Aorta (tissue), 5 donors: ENCODE measurements around the gene ASIC4. TPM values are rescaled to one million over a fixed set of nuclear protein-coding genes. Genes with fewer than 3 reads are reported as not detected.

ENCODE experiments used
- ATAC-seq: fragments of 200-7000 bp; cut with Tn5 transposase; one replicate; pipeline ENCODE4 v1.9.1; 2022; ENCODE audit warnings: moderate library complexity; ENCODE audit not compliant: low FRiP score
- DNase-seq, 2 donors: peaks; one replicate each; pipeline ENCODE4 v3.0.0-alpha.2; 2020
- H3K27ac ChIP-seq, 2 donors: one replicate each; pipeline ENCODE4 v1.5.1; 2013; ENCODE audit warnings: low read length in 2 of 2, mild to moderate bottlenecking in 2 of 2, moderate library complexity in 2 of 2, control low read depth in 1 of 2, inconsistent platforms in 1 of 2, low read depth in 1 of 2
- H3K27me3 ChIP-seq, 2 donors: one replicate each; pipeline ENCODE4 v1.6.1; 2013; ENCODE audit warnings: control low read depth in 1 of 2, low read length in 1 of 2, mild to moderate bottlenecking in 1 of 2, moderate library complexity in 1 of 2; ENCODE audit not compliant: insufficient read depth in 2 of 2, control insufficient read depth in 1 of 2
- H3K36me3 ChIP-seq, 2 donors: one replicate each; pipeline ENCODE4 v1.6.1; 2013; ENCODE audit warnings: control low read depth in 1 of 2, low read length in 1 of 2, mild to moderate bottlenecking in 1 of 2; ENCODE audit not compliant: insufficient read depth in 2 of 2, control insufficient read depth in 1 of 2
- H3K4me1 ChIP-seq, 2 donors: one replicate each; pipeline ENCODE4 v1.6.1; 2013; ENCODE audit warnings: low read length in 2 of 2, control low read depth in 1 of 2, mild to moderate bottlenecking in 1 of 2, moderate library complexity in 1 of 2; ENCODE audit not compliant: insufficient read depth in 2 of 2, control insufficient read depth in 1 of 2
- H3K4me3 ChIP-seq, 2 donors: one replicate each; pipeline ENCODE4 v1.5.1; 2013; ENCODE audit warnings: low read length in 2 of 2, control low read depth in 1 of 2, mild to moderate bottlenecking in 1 of 2
- H3K9me3 ChIP-seq: one replicate; pipeline ENCODE4 v1.6.1; 2013; ENCODE audit warnings: mild to moderate bottlenecking, low read length; ENCODE audit not compliant: control insufficient read depth
- WGBS, 2 donors: extraction: QIAGEN DNeasy Blood & Tissue Kit; methylation state at CpG; one replicate each; pipeline ENCODE4 v1.1.7; 2013; 5-methylcytosine and 5-hydroxymethylcytosine counted together
- intact Hi-C, 2 donors: fragments of 100-400 bp; cut with DNase I; formaldehyde crosslinking; loops; one replicate each; pipeline versions ENCODE4 v1.14.2 to v1.15.0; 2022
- microRNA-seq, 2 donors: library from miRNA; unstranded; fragments of <30 nt; microRNA quantifications; one replicate each; pipeline ENCODE4 v1.2.0, GENCODE V29; 2020
- polyA plus RNA-seq, 2 donors: library from polyadenylated mRNA; stranded (reverse); fragments of 200-250 nt; gene quantifications; one replicate each; pipeline ENCODE4 v1.2.3, GENCODE V29; 2013
- total RNA-seq, 2 donors: library from RNA; stranded (reverse); fragmentation: NEBNext Ultra II Directional; extraction: Animal tissue kit (Norgen Biotek cat#: 25700); gene quantifications; one replicate each; pipeline ENCODE4 v1.2.1, GENCODE V29; 2021
- donor health status: healthy with polysubstance abuse.
- donor health status: Bipolar disorder and iron deficiency.
- donor health status: DM: no; HTN: no; CAD: no.
- donor health status: DM: no; HTN: no; CAD: no.
- donor health status: DM: yes; HTN: yes; CAD: no.

The ASIC4 gene
- total and polyA plus RNA-seq, 4 donors = 0.26 to 0.42 (median 0.29) TPM; not detected in 1

DNA sequence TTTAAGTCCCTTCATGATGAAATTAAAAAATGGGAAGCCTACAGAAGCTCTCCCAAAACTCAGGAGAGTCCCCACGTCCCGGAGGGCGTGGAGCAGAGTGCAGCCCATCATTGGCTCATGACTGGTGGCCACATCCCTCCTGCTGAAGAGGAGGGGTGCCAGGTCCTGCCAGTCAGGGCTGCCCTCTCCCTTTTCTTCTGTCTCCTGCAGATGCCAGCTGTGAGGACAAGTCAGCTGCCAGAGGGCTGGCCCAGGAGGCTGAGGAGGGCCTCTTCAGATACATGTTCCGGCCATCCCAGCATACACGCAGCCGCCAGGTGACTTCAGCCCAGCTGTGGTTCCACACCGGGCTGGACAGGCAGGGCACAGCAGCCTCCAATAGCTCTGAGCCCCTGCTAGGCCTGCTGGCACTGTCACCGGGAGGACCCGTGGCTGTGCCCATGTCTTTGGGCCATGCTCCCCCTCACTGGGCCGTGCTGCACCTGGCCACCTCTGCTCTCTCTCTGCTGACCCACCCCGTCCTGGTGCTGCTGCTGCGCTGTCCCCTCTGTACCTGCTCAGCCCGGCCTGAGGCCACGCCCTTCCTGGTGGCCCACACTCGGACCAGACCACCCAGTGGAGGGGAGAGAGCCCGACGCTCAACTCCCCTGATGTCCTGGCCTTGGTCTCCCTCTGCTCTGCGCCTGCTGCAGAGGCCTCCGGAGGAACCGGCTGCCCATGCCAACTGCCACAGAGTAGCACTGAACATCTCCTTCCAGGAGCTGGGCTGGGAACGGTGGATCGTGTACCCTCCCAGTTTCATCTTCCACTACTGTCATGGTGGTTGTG, 60.4 kb downstream of the ASIC4 start:
- no peaks in the 10 kb centered on the region for H3K9me3 ChIP-seq
- no peaks in the 10 kb centered on the region for H3K4me1 ChIP-seq
- H3K4me3 ChIP-seq = no peak overlapping the region
- no peaks in the 10 kb centered on the region for H3K27me3 ChIP-seq
- DNase-seq = peak in 1 of 2 donors; percentile 71
- ATAC-seq = no peak
- no peak overlapping the region for H3K27ac ChIP-seq
- 84 to 87% methylated on average over 21 to 22 of the region's 22 CpGs for WGBS, 2 donors
- intact Hi-C loops = no loop called here
- no peaks in the 10 kb centered on the region for H3K36me3 ChIP-seq

DNA sequence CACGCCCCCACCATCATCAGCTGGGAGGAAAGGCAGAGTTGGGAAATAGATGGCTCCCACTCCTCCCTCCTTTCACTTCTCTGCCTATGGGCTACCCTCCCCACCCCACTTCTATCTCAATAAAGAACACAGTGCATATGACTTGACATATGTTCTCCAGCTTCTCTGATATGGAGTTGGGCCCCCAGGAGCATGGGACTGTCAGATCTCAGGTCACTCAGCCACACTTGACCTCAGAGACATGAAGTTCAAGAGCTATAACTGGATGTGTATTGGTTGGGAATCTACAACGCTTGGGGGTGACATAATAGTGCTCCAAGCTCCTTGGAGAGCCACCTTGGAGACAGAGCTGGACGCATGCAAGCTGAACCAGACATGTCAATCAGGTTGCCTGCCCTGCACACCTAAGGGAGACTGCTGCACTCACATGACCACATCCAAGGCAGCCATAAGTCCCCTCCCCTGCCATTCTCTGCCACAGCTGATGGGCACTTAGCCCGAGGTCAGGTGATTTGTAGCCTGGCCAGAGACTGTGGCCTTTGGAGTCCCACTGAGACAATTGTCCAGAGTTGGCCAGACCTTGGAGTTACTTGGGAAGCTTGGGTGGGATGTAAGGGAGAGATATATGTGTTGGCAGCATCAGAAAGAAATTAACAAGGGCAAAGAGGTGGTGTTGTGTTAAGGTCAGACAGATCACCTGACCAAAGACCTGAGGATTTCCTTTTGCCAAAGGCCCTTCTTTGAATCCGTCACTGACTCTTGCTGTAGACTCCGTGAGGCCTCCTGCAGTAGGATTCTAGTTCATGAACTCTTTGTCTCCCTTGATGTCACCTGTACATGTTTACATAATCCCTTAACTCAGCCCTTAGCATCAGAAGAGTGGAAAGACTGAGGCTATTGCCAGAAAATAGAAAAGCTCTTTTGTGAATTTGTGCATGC, 61.6 kb downstream of the ASIC4 start:
- Histone ChIP-seq H3K4me3 (no peak overlapping the region), H3K27me3 (no peaks in the 10 kb centered on the region), H3K27ac (no peak overlapping the region), H3K4me1 (no peaks in the 10 kb centered on the region), H3K9me3 (no peaks in the 10 kb centered on the region), H3K36me3 (no peaks in the 10 kb centered on the region)
- intact Hi-C loops = no loop called here
- DNase-seq (no peak), ATAC-seq (no peak)
- WGBS, 2 donors = 89 to 92% methylated on average over 6 of the region's 6 CpGs

DNA sequence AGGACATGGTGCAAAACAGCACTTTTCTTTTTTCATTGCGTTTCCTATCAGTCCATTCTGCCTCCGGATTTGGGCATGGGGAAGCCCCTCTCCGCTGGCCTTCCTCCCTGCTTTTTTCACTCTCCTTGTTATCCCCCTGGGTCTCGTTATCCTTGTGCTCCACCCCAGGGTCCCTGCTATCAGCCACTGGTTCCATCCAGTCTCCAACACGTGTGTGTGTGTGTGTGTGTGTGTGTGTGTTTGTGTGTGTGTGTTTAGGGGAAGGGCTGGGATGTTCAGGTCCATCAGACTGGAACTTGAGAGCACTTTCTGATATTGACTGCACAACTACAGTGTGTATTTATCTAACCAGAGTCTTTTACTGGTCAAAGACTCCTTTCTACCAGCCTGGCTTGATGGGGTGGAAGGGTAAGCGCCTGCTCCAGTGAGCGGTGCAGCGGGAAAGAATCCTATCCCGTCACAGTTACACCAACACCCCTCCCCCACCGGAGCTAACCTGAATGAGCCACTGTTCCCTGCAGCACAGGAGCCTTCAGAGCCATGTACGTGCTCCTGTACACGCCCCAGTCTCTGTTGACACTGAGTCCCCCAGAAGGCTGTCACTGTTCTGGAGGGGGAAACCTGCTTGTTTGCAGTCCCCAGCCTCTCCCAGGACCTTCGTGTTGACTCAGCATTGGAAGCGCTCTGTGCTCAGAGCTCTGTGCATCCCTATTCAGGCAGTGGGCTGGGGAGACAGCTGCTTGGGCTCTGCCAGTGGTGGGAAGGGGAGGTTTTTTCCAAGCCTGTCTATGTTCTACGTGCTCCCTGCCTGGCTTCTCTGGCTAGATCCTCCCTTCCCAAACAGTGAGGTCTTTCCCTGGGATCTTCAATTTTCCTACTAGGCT, 62.5 kb downstream of the ASIC4 start:
- Histone ChIP-seq H3K27ac (no peak overlapping the region), H3K4me3 (no peak overlapping the region), H3K4me1 (no peaks in the 10 kb centered on the region), H3K9me3 (no peaks in the 10 kb centered on the region), H3K27me3 (no peaks in the 10 kb centered on the region), H3K36me3 (no peaks in the 10 kb centered on the region)
- 34 to 42% methylated on average over 15 of the region's 15 CpGs for WGBS, 2 donors
- DNase-seq (peak in 1 of 2 donors; percentile 55), ATAC-seq (no peak)
- intact Hi-C loops = no loop called here

DNA sequence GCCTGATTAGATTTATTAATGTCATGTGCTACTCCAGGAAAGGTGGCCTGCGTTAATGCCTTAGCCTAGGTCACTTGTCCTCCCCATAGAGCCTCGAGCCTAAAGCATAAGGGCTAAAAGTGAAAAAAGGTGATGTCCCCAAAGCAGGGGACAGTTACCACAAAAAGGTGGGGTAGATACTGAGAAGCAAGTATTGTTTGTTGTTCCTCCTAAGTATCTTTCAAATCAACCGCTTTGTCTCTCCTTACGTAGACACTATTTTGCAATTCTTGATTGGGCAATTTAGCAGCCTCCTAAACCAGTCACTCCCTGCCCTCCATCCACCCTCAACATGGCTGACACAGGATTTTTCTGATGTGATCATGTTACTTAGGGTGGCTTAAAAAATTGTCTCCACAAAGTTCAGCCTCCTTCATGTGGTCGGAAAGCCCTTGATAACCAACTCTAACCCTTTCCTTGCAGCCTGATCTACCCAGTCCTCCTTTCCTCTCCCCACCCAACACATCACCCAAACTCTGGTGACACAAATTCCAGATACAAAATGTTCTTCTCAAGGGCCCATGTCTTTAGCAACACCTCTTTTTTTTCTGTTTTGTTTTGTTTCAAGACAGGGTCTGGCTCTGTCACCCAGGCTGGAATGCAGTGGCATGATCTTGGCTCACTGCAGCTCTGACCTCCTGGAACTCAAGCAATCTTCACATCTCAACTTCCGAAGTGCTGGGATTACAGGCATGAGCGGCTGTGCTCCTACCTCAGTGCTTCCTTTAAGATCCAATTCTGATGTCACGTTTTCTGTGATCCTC, 64.7 kb downstream of the ASIC4 start:
- Histone ChIP-seq H3K27ac (no peak overlapping the region), H3K4me3 (no peak overlapping the region), H3K4me1 (no peaks in the 10 kb centered on the region), H3K36me3 (no peaks in the 10 kb centered on the region), H3K9me3 (no peaks in the 10 kb centered on the region), H3K27me3 (no peaks in the 10 kb centered on the region)
- no peak for DNase-seq
- ATAC-seq = no peak
- WGBS, 2 donors = 78 to 80% methylated on average over 8 of the region's 8 CpGs
- intact Hi-C loops = no loop called here

DNA sequence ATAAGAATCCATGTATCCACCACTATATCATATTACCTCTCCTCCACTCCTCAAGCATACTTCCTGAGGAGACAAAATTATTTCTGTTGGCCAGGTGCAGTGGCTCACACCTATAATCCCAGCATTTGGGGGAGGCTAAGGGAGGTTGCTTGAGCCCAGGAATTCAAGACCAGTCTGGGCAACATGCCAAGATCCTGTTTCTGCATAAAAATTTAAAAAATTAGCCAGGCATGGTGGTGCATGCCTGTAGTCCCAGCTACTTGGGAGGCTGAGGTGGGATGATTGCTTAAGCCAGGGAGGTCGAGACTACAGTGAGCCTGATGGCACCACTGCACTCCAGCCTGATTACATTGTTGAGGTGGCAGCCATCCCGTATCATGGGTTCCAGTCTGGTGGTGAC, 67.1 kb downstream of the ASIC4 start:
- Histone ChIP-seq H3K27ac (no peak overlapping the region), H3K36me3 (no peaks in the 10 kb centered on the region), H3K4me3 (no peak overlapping the region), H3K4me1 (no peaks in the 10 kb centered on the region), H3K9me3 (no peaks in the 10 kb centered on the region), H3K27me3 (no peaks in the 10 kb centered on the region)
- DNase-seq (no peak), ATAC-seq (no peak)
- intact Hi-C loops = no loop called here
- 73 to 82% methylated on average over 2 of the region's 2 CpGs for WGBS, 2 donors

Small RNA genes lying within 50 kb of the gene (microRNA-seq; reads per million reads assigned to microRNA genes)
- 0 reads per million in 2 donors for gene MIR3132

Other genes starting within 250 kb of the ASIC4 start
- 10 to 100 TPM; 54.4 to 54.7 TPM for gene DNAJB2, start 235.1 kb upstream of the ASIC4 start, total RNA-seq
- 10 to 100 TPM; 45.0 to 58.6 TPM for gene DNAJB2, start 235.1 kb upstream of the ASIC4 start, polyA plus RNA-seq
- under 1 TPM in 1 of 2 donors, not detected in 1; 0.39 TPM for gene PTPRN, start 205.1 kb upstream of the ASIC4 start, total RNA-seq
- gene PTPRN, start 205.1 kb upstream of the ASIC4 start, polyA plus RNA-seq = not detected
- not detected for gene RESP18, start 181.7 kb upstream of the ASIC4 start, total RNA-seq
- not detected for gene RESP18, start 181.7 kb upstream of the ASIC4 start, polyA plus RNA-seq
- gene DNPEP, start 126.6 kb upstream of the ASIC4 start, total RNA-seq = 10 to 100 TPM; 40.8 to 60.2 TPM
- gene DNPEP, start 126.6 kb upstream of the ASIC4 start, polyA plus RNA-seq = 100 to 1,000 TPM in 1 of 2 donors, 10 to 100 TPM in 1; 64.7 to 127 TPM
- gene DES, start 96.1 kb upstream of the ASIC4 start, total RNA-seq = 100 to 1,000 TPM; 282 to 314 TPM
- 100 to 1,000 TPM in 1 of 2 donors, 10 to 100 TPM in 1; 22.5 to 145 TPM for gene DES, start 96.1 kb upstream of the ASIC4 start, polyA plus RNA-seq
- 100 to 1,000 TPM; 261 to 453 TPM for gene SPEG, start 79.6 kb upstream of the ASIC4 start, total RNA-seq
- gene SPEG, start 79.6 kb upstream of the ASIC4 start, polyA plus RNA-seq = 1,000 to 10,000 TPM in 1 of 2 donors, 10 to 100 TPM in 1; 81.6 to 1,108 TPM
- gene GMPPA, start 15.6 kb upstream of the ASIC4 start, total RNA-seq = 10 to 100 TPM; 38.5 to 42.3 TPM
- 100 to 1,000 TPM in 1 of 2 donors, 10 to 100 TPM in 1; 17.0 to 135 TPM for gene GMPPA, start 15.6 kb upstream of the ASIC4 start, polyA plus RNA-seq
- 10 to 100 TPM; 75.7 to 81.2 TPM for gene CHPF, start 29.3 kb downstream of the ASIC4 start, total RNA-seq
- 10 to 100 TPM; 20.0 to 70.6 TPM for gene CHPF, start 29.3 kb downstream of the ASIC4 start, polyA plus RNA-seq
- gene TMEM198, start 29.5 kb downstream of the ASIC4 start, total RNA-seq = 1 to 10 TPM; 1.7 to 2.3 TPM
- gene TMEM198, start 29.5 kb downstream of the ASIC4 start, polyA plus RNA-seq = 1 to 10 TPM in 1 of 2 donors, not detected in 1; 7.4 TPM
- 10 to 100 TPM; 65.3 to 76.7 TPM for gene OBSL1, start 57.1 kb downstream of the ASIC4 start, total RNA-seq
- gene OBSL1, start 57.1 kb downstream of the ASIC4 start, polyA plus RNA-seq = 100 to 1,000 TPM in 1 of 2 donors, 10 to 100 TPM in 1; 17.8 to 243 TPM
- gene INHA, start 57.8 kb downstream of the ASIC4 start, total RNA-seq = under 1 TPM; 0.51 to 0.55 TPM
- 1 to 10 TPM in 1 of 2 donors, not detected in 1; 3.6 TPM for gene INHA, start 57.8 kb downstream of the ASIC4 start, polyA plus RNA-seq
- 10 to 100 TPM; 18.5 to 29.9 TPM for gene STK11IP, start 83.4 kb downstream of the ASIC4 start, total RNA-seq
- 10 to 100 TPM in 1 of 2 donors, 1 to 10 TPM in 1; 6.1 to 58.2 TPM for gene STK11IP, start 83.4 kb downstream of the ASIC4 start, polyA plus RNA-seq
- 1 to 10 TPM; 2.0 to 5.4 TPM for gene SLC4A3, start 113.1 kb downstream of the ASIC4 start, total RNA-seq
- 1 to 10 TPM; 2.9 to 3.0 TPM for gene SLC4A3, start 113.1 kb downstream of the ASIC4 start, polyA plus RNA-seq